KG1 (cell line): ENCODE results near the gene ZNF207.
"Not testable (repeated sequence)": the region's sequence is repeated elsewhere in the genome, so short reads cannot be mapped to it uniquely, and the experiment has no call there.

Source experiments
- DNase-seq: peaks from one replicate; lab custom pipeline; 2025; lab: John Stamatoyannopoulos, UW

The ZNF207 gene

GRCh38 chr17:32349854-32350665, at the start of gene ZNF207:
ZNF207 (plus strand) TSS chr17:32350157; CDS start chr17:32350286, 129 bp downstream.
- peak; percentile 95 for DNase-seq

GRCh38 chr17:32302037-32302436, 47.9 kb upstream of the ZNF207 start:
- no peak for DNase-seq

DNA sequence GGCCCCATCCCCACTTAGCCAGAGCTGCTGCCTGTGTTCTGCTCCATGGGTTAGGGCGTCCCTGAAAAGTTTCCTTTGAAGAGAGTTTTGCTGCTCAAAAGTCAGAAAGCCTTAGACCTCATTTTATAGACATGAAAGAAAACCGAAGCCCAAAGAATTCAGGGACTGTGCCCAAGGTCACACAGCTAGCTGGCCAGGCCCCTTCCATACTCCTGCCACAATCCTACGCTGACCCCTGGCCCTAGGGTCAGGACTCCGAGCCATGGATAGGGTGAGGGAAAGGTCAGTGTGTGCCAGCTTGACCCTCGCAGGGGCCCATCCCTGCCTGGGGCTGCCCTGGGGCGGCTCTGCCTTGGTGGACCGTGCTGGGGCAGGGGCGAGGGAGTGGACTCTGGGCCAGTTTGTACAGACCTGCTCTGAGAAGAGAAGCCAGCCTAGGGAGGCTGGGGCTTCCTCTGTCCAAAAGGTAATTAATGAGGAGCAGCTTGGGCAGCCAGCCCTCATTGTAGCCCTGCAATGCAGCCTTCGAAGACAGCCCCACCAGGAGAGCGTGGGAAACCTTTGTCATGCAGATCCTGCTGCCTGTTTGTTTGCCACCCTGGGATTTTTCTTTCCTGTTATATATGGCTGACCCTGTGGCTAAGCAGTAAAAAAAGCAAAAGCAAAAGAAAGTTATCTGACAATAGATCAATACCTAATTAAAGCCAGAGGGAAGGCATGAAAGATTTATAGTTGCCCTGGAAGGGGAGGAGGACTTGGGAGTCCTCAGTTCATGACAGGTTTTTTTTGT, 46.9 kb upstream of the ZNF207 start:
- no peak for DNase-seq

- no peak for DNase-seq
Measured at GRCh38 chr17:32303781-32304288, 46.1 kb upstream of the ZNF207 start.

DNA sequence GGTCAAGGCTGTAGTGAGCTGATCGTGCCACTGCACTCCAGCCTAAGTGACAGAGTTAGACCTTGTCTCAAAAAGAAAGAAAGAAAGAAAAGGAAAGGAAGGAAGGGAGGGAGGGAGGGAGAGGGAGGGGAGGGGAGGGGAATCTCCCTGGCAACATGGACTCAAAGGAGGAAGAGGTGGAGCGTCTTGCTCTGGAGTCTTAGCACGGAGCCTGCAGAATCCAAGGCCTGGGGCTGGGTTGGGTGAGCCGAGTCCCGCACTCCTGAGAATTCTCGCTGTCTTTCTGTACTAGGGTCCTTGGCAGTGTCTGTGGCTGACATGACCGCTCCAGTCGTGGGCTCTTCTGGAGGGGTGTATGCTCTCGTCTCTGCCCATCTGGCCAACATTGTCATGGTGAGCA, 44.9 kb upstream of the ZNF207 start:
- no peak for DNase-seq

GRCh38 chr17:32307658-32308057, 42.3 kb upstream of the ZNF207 start:
- no peak for DNase-seq

GRCh38 chr17:32311028-32311536, 38.9 kb upstream of the ZNF207 start:
- DNase-seq = no peak

GRCh38 chr17:32314636-32315035, 35.3 kb upstream of the ZNF207 start:
- DNase-seq = no peak

- no peak for DNase-seq
Measured at GRCh38 chr17:32315171-32315570, 34.8 kb upstream of the ZNF207 start.

GRCh38 chr17:32316653-32317052, 33.3 kb upstream of the ZNF207 start:
- DNase-seq = not testable (repeated sequence)

DNA sequence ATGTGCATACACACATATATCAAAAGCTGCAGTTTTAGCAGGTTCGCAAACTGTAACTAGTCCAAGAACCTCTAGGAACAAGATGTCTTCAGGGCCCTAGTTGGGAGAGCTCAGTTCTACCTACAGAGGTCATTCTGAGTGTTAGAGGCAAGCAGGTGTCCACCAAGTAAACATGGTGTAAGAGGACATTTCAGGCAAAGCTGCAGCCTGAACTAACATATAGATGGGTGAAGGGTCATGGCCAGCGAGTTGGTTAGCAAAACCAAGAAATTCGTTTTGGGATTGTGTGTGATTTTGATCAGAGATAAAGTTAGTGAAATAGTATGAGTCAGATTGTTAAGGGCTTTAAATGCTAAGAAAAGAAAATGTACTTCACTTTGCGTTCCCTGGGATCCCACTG, 32.6 kb upstream of the ZNF207 start:
- no peak for DNase-seq

GRCh38 chr17:32318071-32318470, 31.9 kb upstream of the ZNF207 start:
- DNase-seq = no peak

GRCh38 chr17:32319548-32319905, 30.4 kb upstream of the ZNF207 start:
- DNase-seq = peak; percentile 48

DNA sequence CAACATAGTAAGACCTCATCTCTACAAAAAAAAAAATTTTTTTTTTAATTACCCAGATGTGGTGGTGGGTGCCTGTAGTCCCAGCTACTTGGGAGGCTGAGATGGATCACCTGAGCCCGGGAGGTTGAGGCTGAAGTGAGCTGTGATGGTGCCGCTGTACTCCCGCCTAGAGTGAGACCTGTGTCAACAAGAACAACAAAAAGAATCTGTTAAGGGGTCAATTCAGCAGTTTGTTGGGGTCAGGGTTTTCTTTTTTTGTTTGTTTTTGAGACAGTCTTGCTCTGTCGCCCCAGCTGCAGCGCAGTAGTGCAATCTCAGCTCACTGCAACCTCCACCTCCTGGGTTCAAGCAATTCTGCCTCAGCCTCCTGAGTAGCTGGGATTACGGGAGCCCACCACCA, 29.9 kb upstream of the ZNF207 start:
- not testable (repeated sequence) for DNase-seq

- no peak for DNase-seq
Measured at GRCh38 chr17:32320847-32321246, 29.1 kb upstream of the ZNF207 start.

- no peak for DNase-seq
Measured at GRCh38 chr17:32323046-32323445, 26.9 kb upstream of the ZNF207 start.

DNA sequence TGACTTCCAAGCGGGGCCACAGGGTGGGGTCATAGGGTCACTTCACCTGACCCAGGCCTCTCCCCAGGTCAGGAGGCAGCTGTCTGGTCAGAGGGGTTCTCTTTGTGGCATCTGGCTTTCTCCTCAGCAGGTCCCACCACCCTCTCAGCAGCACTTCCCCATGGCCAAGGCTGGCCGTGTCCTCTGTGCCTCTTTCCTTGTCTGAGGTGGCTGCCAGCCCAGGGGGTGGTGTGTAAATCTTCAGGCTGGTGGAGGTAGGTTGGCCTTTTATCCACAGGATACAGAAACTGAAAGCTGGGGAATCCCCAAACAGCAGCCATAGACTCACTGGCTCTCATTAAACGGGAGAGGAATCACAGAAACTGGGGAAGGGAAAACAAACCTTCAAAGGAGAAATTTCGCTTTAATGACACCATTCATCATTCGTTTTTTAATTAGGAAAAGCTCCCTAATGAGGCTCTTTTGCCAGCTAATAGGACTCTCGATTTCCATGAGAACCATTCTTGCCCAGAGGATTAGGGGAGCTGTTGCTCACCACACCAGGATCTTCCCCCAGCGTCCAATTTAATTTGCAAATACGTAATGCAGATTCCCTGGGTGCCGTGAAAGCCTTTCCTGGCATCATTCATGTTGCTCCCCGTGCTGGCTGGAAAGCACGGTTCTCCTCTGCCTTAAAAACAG, 26.0 kb upstream of the ZNF207 start:
- no peak for DNase-seq

- DNase-seq = no peak
Measured at GRCh38 chr17:32327911-32328310, 22.0 kb upstream of the ZNF207 start.

DNA sequence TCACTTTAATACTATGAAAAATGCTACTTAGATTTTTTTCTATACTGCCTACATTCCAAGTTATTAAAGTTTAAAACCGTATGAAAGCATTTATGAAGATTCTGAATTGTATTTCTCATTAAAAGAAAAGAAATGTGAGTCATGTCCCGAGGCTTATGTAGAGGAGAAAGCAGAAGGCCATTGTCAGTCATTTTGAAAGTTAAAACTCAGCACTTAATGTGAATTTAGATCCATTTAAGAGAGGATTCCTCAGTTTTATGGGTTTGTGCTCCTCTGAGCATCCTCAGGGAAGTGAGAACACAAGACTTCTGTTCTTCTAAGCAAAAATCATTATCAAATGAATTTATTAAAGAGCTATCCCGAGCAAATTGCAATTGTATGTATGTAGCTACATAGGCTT, 19.8 kb upstream of the ZNF207 start:
- no peak for DNase-seq

- no peak for DNase-seq
Measured at GRCh38 chr17:32331243-32332040, 18.5 kb upstream of the ZNF207 start.

DNA sequence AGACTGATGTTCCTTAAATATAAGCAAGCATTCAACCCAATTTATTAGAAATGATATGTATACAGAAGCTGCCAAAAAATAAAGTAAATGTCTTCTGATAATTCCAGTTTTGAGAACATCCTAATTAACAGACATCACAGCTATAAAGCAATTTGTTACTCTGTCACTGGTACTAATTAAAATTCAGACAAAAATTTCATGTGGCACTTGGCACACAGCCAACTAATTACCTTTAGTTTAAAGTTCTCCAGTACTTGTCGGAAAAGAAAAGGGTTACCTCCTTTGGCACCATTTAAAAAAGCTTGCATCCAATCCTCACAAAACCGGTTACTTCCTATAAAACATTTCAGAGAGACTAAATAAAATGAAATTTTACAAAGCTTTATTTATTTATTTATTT, 16.8 kb upstream of the ZNF207 start:
- DNase-seq = no peak

DNA sequence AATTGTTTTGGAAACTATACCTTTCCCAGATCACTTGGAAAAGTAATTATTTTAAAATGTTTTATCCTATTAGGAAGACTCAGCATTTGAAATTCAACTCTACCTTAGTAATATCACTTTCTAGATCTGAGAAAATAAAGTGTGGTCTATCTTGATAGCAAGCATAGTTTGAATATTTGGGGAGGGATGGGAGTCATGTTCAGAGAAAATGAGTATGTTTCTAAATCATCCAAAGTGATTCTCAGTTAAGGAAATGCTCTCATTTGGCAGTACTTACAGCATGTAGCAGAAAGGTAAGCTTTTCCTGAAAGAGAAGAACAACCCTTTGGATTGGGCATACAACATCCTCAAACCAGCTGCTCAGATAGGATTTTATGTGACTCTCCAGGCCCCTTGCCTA, 14.9 kb upstream of the ZNF207 start:
- DNase-seq = no peak
